ENCODE results near the gene TK1. TPM values are rescaled to one million over a fixed set of nuclear protein-coding genes. Genes with fewer than 3 reads are reported as not detected.
"Not testable (repeated sequence)": the region's sequence is repeated elsewhere in the genome, so short reads cannot be mapped to it uniquely, and the experiment has no call there.

Gene TK1
- total RNA-seq, 1 donor from 2014 or later, result 33.3 TPM

DNA sequence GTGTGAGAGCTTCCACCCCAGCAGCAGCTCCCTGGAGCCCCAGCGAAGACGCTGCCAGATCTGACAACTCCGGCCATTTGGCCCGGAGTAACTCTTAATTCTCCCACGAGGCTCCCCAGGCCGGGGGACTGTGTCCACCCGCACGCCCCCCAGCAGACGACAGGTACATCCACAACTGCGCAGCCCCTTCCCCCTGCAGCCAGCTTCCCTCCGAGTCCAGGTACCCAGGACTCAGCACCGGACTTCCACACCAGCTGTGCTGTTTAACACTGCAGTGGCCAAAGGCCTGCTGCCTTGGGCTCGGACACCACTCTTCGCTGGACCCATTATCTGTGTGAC lies 11.2 kb downstream of the TK1 start:
- ATAC-seq, result no peak

GRCh38 chr17:78174870-78175642 lies 11.8 kb downstream of the TK1 start:
- peak; percentile 1 for ATAC-seq

DNA sequence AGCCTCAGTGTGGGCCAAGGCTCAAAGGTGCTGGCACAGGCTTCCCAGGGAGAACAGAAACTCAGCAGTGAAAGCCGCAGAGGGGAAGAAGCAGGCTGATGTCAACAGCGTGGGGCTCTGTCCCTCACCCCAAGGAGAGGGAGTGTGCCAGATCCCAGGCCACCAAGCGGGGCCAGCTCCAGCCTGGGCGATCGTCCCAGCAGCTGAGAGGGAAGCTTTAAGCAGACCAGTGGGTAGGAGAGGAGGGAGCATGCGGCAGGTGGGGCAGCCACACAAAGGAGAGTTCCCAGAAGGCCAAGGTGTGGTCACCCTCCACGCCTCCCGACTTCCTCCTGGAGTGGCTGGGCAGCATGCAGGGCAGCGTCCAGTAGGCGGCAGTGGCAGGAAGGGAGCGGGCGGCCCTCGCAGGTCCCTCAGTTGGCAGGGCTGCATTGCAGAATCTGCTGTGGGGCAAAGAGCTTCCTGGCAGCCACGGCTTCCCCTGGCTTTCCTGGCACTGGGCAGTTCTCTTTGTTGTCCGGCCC lies 12.4 kb downstream of the TK1 start:
- ATAC-seq, result peak; percentile 57

DNA sequence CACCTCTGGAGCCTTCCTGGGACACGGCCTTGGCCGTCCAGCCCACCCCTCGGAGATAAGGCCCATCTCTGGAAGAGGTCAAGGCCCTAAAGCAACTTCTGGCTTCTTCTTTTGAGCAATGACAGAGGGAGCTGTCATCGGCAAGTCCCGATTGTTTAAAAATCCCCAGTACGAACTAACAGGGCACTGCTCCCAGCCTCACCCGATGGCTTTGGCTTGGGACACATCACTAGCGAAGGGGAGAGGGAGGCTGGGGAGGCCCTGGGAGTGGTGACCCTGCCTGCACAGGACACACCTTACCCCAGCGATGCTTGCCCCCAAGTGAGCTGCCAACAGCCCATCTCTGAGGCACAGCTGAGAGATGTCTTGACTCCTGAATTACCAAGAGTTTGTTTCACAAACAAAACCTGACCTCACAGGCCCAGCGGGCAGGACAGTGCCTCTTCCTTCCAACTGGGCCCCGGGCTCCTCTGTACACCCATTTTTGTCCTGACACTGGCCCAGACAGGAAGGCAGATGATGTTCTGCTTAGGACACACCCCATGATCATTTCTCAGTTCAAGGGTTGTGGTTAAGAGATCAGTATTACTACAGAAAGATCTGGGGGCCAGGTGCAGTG lies 13.6 kb downstream of the TK1 start:
- no peak for ATAC-seq

DNA sequence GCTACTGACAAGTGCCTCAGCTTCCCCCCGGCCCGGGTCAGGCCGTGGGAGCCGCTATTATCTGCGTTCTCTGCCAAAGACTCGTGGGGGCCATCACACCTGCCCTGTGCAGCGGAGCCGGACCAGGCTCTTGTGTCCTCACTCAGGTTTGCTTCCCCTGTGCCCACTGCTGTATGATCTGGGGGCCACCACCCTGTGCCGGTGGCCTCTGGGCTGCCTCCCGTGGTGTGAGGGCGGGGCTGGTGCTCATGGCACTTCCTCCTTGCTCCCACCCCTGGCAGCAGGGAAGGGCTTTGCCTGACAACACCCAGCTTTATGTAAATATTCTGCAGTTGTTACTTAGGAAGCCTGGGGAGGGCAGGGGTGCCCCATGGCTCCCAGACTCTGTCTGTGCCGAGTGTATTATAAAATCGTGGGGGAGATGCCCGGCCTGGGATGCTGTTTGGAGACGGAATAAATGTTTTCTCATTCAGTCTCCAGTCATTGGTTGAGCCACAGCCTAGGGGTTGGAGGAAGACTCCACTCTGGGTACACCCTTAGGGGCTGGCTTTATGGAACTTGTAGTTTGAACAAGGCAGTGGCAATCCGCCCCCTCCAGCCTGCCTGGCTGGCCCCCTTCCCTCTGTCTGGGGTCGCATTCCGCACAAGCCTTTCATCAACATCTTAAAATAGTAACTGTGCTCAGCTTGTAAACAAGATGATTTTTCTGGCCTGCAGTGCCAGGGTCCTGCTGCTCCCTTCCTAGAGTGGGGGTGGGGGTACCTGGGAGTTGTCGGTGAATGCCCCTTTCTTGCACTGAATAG lies 14.4 kb downstream of the TK1 start:
- ATAC-seq, result peak; percentile 27

GRCh38 chr17:78171591-78172248 lies 15.1 kb downstream of the TK1 start:
- not testable (repeated sequence) for ATAC-seq

DNA sequence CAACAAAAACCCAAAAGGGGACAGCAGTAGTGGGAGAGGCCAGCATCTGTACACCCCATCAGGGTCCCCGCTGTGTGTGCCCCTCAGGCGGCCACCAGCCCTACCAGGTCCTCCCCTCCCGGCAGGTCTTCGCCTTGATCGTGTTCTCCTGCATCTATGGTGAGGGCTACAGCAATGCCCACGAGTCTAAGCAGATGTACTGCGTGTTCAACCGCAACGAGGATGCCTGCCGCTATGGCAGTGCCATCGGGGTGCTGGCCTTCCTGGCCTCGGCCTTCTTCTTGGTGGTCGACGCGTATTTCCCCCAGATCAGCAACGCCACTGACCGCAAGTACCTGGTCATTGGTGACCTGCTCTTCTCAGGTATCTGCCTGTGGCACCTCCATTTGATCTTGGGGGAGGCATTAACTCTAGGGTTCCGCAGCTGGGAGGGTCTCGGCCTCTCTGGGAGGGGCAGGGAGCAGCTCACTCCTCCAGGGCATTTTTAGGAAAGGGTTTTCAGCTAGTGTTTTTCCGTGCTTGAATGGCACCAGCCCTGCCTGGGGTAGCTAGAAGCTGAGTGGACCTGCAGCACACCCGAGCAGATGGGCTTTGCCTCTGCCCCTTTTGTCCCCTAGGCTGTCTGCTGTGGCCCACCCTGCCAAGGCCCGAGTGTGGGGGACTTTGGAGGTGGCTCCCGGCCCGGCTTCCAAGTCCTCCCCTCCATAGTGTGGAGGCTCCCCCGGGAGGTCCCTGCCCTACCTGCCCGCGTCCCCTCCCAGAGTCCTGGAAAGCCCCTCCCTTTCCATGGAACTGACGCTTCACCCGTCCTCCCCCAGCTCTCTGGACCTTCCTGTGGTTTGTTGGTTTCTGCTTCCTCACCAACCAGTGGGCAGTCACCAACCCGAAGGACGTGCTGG lies 15.9 kb downstream of the TK1 start:
- ATAC-seq, result no peak

DNA sequence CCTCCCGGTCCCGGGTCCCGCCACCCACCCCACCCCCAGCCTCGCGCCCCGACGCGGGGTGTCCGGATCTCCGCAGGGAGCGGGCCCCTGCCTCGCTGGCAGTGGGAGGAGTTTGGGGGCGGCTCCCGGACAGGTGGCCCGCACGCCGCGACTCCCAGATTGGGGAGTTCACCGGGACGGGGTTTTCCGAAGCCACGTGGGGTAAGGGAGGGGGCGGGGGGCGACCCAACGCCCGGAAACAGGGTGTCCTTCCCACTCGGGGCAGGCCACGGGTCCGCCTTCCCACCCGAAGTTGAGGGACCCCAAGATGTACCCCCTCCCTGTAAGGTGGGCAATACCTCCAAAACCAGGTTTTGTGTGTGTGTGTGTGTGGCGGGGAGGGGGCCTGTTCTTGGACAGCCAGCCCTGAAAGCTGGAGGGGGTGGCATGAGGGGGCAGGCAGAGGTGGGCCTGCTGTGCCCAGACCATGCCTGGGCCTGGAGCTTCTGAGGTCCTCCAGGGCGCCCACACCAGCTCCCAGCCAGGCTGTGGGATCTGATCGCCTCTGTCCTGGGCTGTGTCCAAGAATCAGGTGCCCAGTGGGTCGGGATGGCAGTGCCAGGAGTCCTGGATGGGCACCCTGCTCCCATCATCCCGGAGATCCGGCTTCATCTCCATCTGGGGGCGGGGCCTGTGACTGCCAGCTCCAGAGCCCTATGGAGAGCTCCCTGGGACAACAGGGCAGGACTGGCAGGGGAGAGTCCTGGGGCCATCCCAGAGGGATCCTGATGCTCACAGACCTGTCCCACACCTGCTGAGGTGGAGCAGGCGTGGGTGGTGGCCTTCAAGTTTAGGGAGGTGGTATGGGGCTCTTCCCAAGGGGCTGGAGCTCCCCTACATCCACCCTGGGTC lies 17.7 kb downstream of the TK1 start:
- ATAC-seq, result peak; percentile 27

DNA sequence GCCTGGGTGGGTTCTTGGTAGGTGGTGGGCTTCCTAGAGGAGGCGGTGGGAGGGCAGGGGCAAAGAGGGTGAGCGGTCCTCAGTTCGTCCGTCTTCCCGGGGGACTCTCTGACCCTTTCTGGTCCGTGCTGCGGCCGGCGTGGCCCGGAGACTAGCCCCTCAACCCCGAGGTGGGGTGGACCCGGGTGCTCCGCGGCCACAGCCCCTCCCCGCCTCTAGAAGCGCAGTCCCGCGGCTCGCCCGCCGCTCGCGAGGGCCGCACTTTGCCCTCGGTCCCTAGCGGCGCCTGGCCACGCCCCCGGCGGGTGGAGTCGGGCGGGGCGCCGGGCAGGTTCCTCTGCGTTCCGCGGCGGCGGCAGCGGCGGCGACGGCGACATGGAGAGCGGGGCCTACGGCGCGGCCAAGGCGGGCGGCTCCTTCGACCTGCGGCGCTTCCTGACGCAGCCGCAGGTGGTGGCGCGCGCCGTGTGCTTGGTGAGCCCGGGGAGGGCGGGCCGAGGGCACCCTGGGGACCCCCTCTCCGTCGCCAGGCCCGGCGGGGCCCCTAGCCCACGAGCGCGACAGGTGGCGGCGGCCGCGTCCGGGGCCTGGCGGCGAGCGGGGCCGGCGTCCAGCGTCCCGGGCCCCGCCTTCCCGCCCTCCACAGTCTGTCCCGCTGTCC lies 18.5 kb downstream of the TK1 start, which contains the start of gene SYNGR2:
TSS of gene SYNGR2 (plus strand) at position 340 of the 661 bp plus-strand sequence. CDS start at position 376, 36 bp downstream.
- ATAC-seq, result peak; percentile 68

DNA sequence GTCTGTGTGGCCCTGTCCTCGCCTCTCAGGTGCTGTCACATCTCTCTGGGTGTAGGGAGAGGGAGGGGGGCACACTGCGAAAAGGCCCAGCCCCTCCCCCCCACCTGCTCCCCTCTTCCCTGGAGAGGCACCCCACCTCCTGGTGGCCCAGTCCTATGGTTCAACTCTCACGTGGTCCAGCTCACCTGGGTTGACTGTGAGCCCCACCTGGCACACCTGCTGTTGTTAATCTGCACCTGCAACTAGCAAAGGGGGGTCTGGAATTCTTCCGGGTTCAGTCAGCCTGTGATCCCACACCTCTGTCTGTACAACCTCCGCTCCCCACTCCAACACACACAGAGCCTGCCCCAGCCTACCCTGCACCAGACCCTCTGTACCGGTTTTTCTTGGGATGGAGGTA lies 20.4 kb downstream of the TK1 start:
- no peak for ATAC-seq

GRCh38 chr17:78164748-78165607 lies 21.9 kb downstream of the TK1 start:
- no peak for ATAC-seq

GRCh38 chr17:78163881-78164747 lies 22.7 kb downstream of the TK1 start:
- no peak for ATAC-seq

- ATAC-seq, result peak; percentile 88
Measured at GRCh38 chr17:78159575-78160158, 27.2 kb downstream of the TK1 start.

- ATAC-seq, result peak; percentile 47
Measured at GRCh38 chr17:78154903-78155811, 31.7 kb downstream of the TK1 start.

DNA sequence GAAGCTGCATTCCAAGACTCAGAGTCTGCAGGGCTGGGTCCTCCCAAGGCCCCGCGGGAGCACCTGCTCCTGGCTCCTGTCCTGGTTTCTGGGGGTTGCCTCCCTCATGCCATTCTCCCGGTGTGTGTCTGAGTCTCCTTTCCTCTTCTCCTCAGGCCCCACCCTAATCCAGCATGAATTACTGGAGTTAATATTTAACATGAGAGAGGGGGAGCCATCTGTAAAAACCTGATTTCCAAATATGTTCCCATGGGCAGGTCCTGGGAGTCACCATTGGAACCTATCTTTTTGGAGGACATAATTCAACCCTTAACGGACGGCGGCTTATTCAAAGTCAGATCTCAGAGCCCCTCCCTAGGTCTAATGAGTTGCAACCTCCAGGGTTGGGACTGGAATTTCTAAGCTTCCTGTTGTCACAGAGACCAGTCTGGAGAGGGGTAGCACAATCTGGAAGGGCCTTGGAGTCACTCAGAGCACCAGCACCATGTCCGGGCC lies 35.3 kb downstream of the TK1 start:
- peak; percentile 39 for ATAC-seq
